DMS53 treated with DMSO at 0.1 percent for 48 hours (cell line): ENCODE data around the gene TSPAN10.
A peak's percentile ranks its signal among the peaks of the same experiment; 100 is the strongest.

Source experiments
- DNase-seq: peaks from one replicate; lab custom pipeline; 2025; ENCODE audit not compliant: unreplicated experiment; lab: John Stamatoyannopoulos, UW

Gene TSPAN10

DNA sequence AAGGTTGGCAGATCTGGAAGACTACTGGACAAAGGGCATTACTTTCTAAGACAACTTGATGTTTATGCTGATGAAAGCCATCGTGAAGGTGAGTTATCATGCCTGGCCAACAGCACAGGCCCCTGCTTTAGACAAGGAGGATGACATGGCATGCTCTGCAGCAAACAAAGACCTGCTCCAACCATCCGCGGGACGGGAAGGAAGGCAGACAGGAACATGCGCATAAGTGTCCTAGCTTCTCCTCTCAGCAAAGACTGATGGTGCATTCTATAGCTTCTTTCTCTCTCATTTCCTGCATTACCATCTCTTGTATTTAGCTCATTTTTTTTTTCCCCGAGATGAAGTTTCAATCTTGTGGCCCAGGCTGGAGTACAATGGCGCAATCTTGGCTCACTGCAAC is 5.5 kb upstream of the TSPAN10 start:
- DNase-seq = no peak

GRCh38 chr17:81635431-81635830 is 1.6 kb upstream of the TSPAN10 start:
- DNase-seq = no peak

GRCh38 chr17:81635973-81636504 is 957 bp upstream of the TSPAN10 start:
- DNase-seq = no peak

DNA sequence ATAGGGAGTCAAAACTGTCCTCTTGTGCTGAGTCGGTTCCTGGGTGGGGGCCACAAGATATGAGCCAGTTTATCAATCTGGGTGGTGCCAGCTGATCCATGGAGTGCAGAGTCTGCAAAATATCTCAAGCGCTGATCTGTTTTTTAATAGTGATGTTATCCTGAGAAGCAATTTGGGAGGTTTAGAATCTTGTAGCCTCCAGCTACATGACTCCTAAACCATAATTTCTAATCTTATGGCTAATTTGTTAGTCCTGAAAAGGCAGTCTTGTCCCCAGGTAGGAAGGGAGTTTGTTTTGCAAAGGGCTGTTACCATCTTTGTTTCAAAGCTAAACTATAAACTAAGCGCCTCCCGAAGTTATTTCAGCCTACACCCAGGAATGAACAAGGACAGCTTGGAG is 1.7 kb downstream of the TSPAN10 start:
- DNase-seq = no peak

GRCh38 chr17:81640011-81640410 is 3.0 kb downstream of the TSPAN10 start:
- no peak for DNase-seq

- no peak for DNase-seq
These were observed 5.0 kb downstream of the TSPAN10 start for GRCh38 chr17:81641825-81642489.

- no peak for DNase-seq
These were observed 7.5 kb downstream of the TSPAN10 start for GRCh38 chr17:81644496-81644895.

DNA sequence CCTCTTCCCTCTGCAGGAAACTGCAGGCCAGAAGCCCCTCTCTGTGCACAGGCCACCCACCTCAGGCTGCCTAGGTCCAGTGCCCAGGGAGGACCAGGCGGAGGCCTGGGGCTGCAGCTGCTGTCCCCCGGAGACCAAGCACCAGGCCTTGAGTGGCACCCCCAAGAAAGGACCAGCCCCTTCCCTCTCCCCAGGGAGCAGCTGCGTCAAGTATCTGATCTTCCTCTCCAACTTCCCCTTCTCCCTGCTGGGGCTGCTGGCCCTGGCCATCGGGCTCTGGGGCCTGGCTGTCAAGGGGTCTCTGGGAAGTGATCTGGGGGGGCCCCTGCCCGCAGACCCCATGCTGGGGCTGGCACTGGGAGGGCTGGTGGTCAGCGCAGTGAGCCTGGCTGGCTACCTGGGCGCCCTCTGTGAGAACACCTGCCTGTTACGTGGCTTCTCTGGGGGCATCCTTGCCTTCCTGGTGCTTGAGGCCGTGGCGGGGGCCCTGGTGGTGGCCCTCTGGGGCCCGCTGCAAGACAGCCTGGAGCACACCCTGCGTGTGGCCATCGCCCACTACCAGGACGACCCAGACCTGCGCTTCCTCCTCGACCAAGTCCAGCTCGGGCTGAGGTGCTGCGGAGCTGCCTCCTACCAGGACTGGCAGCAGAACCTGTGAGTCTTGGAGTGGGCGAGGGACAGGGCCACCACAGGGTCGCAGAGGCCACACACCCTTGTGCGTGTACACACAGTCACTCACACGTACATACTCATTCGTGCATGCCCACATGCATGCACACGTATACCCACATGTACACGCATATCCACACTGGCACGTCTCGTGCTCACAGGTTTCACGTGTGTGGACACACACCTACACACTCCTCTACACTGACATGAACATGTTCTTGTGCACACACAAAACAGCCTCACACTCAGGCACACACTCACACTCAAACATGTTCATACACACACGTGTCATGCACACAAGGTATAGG is 8.3 kb downstream of the TSPAN10 start:
- no peak for DNase-seq

DNA sequence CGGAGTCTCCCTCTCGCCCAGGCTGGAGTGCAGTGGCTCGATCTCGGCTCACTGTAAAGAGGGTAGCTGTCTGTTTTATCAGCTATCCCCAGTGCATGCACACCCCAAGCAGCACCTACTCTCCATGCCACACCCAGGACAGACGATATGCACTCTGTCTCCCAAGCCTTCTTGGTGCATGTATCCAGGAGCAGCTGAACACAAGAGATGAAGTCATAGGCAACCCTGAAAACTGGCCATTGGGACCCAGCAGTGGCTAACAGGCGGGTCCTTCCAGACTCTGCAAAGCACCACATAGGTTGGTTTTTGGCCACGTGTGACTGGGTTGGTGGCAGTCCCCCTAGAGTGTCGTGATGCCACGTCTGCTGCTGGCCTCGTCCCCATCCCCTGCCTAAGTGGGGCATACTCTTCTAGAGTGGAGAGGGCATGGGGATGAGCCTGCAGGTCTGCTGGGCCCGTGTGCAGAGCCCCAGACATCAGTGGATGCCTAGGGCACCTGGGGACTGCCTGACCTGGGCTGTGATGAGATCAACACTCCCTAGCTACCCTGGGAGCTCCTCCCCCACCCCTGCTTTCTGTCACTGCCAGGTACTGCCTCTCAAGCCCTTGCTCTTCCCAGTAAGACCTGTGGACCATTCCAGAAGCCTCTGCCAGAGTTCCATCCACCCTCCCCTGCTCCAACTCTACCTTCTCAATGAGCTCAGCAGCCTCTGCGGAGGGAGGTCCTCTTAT is 10.0 kb downstream of the TSPAN10 start:
- no peak for DNase-seq

DNA sequence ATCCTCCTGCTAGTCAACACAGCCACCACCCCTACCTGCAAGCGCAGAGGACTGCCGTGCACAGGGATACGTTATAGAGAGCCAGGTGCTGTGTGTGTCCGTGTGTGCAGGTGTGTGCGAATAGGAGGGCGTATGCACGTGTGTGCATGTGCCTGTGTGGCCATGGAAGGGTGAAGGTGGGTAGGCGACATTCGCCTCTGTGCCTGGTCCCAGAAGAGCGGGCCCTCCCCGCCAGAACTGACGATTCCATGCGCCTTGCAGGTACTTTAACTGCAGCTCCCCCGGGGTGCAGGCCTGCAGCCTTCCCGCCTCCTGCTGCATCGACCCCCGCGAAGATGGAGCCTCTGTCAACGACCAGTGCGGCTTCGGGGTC is 10.6 kb downstream of the TSPAN10 start:
- DNase-seq = no peak

DNA sequence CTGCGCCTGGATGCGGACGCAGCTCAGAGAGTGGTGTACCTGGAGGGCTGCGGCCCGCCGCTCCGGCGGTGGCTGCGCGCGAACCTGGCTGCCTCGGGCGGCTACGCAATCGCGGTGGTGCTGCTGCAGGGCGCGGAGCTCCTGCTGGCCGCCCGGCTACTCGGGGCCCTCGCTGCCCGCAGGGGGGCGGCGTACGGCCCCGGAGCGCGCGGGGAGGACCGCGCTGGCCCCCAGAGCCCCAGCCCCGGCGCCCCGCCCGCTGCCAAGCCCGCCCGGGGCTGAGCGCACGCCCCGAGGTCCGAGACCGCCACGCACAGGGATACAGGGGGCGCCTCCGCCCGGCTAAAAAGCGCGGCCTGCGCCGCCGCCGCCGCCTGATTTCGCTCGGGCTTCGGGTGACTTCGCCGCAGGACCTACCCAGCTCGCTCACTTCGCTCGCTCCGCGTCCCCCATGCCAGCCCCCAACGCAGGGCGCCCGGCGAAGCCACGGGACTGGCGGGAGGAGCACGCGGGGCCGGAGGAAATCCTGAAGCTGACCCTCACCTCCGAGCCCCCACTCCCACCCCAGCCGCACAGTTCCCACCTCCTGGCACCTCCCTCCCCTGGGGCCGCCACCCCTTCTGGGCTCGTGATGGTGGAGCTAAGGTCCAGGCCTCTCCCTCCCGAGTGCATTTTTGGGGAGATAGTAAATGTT is 11.2 kb downstream of the TSPAN10 start:
- no peak for DNase-seq

- no peak for DNase-seq
These were observed 11.7 kb downstream of the TSPAN10 start for GRCh38 chr17:81648707-81649085.

DNA sequence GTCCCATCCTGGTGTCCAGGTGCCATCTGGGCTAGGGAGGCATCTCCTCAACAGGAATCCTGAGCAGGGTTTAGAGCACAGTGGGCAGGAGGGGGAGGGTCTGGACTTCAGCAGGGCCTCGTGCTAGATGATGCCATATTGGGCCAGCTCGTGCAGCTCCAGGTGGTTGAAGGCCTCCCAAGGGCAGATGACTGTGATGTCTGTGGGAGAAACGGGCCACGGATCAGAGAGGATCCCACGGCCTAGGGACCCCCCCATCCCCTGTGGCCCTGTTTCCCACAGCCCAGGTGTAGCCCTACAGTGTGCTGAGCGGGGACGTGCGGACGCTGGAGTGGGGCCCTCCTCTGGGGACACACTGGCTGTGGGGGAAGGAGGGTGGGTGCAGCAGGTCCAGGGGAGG is 14.0 kb downstream of the TSPAN10 start:
- DNase-seq = no peak

- DNase-seq = peak; percentile 27
These were observed 14.7 kb downstream of the TSPAN10 start for GRCh38 chr17:81651692-81652091.

GRCh38 chr17:81652906-81653771 is 16.1 kb downstream of the TSPAN10 start:
- no peak for DNase-seq

DNA sequence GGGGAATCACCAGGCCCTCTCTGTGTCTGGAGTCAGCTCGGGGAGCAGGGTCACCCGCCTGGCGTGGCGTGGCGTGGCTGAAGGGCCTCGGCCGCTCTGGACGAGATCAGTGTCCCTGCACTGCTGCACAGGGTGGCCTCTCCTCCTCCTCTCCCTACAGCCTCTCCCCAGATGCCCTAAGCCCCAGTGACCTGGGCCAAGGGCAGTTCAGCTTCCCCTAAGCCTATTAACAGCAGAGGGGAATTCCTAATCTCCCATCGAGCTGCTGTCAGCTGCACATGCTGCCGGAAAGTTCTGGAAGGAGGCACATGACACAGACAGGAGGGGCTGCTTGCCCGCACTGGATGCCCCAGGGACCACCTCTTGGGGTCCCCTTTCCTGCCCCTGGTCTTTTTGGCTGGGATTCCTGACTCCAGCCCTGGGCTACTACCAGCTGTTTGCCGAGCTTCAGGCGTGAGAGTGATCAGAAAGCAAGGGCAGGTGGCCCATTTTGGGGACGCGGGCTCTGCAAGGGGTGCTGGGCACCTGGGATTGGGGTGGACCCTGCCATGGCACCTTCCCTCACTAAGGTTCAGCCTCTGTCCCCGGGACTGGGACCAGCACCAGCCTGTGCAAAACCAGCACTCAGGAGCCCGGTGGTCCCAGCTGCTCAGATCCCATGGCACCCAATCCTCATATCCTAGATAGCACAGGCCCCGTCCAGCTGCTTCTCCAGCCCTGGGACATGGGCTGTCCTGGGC is 18.6 kb downstream of the TSPAN10 start:
- DNase-seq = no peak

DNA sequence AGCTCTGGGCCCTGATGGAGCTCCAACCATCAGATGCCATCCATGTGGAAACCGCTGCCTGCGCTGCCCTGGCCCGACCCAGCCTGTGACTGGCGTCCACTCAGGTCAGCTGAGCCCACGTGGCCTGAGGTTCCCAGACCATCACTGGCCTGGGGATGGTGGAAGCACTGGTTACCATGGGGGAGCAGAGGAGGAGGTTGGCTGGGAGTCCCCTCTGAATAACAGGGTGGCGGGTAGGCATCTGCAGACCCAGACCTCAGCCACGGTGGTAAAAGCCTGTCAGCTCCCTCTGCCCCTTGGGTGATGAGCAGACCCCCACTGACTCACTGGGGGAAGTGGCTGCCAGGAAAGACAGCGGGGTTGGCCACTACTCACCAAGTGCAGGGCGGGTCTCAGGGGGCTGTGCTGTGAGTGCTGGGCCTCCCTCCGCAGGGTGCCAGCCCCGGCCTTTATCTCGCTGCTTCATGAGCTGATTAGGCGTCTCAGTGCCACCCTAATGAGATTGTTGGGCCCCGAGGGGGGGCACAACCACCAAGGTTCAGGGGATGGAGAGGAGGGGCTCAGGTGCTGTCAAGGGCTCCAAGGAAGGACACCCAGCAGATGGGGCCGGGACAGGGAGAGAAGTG is 19.2 kb downstream of the TSPAN10 start, which contains the start of gene PDE6G:
PDE6G (minus strand) TSS at position 425 of the 626 bp plus-strand sequence. CDS start 3,237 bp downstream, outside the sequence.
- DNase-seq = no peak

GRCh38 chr17:81656835-81657234 is 19.8 kb downstream of the TSPAN10 start:
- no peak for DNase-seq

DNA sequence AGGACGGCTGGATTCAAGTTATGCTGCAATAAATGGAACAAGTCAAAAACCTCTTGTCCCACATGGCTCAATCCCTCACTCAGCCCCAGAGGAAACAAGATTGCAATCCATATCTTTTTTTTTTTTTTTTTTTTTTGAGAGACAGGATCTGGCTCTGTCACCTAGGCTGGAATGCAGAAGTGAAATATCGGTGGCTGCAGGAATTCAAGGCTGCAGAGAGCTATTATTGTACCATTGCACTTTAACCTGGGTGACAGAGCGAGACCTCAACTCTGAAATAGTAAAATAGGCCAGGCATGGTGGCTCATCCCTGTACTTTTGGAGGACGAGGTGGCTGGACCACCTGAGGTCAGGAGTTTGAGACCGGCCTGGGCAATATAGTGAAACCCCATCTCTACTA is 22.0 kb downstream of the TSPAN10 start:
- DNase-seq = no peak
